HFFc6 (cell line): ENCODE data around the gene KCNC3. TPM values are rescaled to one million over a fixed set of nuclear protein-coding genes. Genes with fewer than 3 reads are reported as not detected.

ENCODE experiments used
- DNase-seq: peaks from one replicate; pipeline ENCODE4 v3.0.0-alpha.2; 2018
- H3K27ac Mint-ChIP-seq: 2 replicates; pipeline ENCODE4 v1.8.0; 2020; ENCODE audit warnings: mild to moderate bottlenecking, mixed read lengths
- H3K27me3 Mint-ChIP-seq: 2 replicates; pipeline ENCODE4 v1.8.0; 2021; ENCODE audit warnings: mild to moderate bottlenecking, moderate library complexity, mixed read lengths; ENCODE audit not compliant: insufficient read depth
- H3K36me3 Mint-ChIP-seq: 2 replicates; pipeline ENCODE4 v1.8.0; 2021; ENCODE audit warnings: low read depth, mixed read lengths
- H3K4me1 Mint-ChIP-seq: 2 replicates; pipeline ENCODE4 v1.8.0; 2020; ENCODE audit warnings: low read depth, mixed read lengths
- H3K4me3 Mint-ChIP-seq: 2 replicates; pipeline ENCODE4 v1.8.0; 2020; ENCODE audit warnings: mild to moderate bottlenecking, moderate library complexity, mixed read lengths
- H3K9me3 Mint-ChIP-seq: 2 replicates; pipeline ENCODE4 v1.8.0; 2020; ENCODE audit warnings: mild to moderate bottlenecking, mixed read lengths
- CTCF ChIP-seq: fragments of 200-600 bp; sonication (generic); IDR thresholded peaks from 2 replicates; pipeline ENCODE4 v1.5.0; 2021; ENCODE audit warnings: antibody characterized with exemption, mild to moderate bottlenecking
- total RNA-seq, 6 experiments: library from RNA; stranded (reverse); fragmentation: NEBNext Ultra II Directional; extraction: Animal tissue kit (Norgen Biotek cat#: 25700); gene quantifications; 2 replicates in 1 of 6; 3 replicates in 5 of 6; pipeline ENCODE4 v1.2.3, GENCODE V29; 2021

The KCNC3 gene
- total RNA-seq, 6 experiments from 2014 or later = not detected

GRCh38 chr19:50264483-50265186, 64.5 kb downstream of the KCNC3 start:
- Mint-ChIP-seq H3K36me3 (no peaks in the 10 kb centered on the region), H3K27me3 (no peaks in the 10 kb centered on the region), H3K4me1 (no peaks in the 10 kb centered on the region), H3K9me3 (no peaks in the 10 kb centered on the region), H3K27ac (no peak overlapping the region), H3K4me3 (no peak overlapping the region)
- no peak for TF ChIP-seq CTCF
- no peak for DNase-seq

GRCh38 chr19:50263176-50263575, 66.0 kb downstream of the KCNC3 start:
- Mint-ChIP-seq H3K36me3 (no peaks in the 10 kb centered on the region), H3K9me3 (no peaks in the 10 kb centered on the region), H3K4me3 (no peak overlapping the region), H3K4me1 (no peaks in the 10 kb centered on the region), H3K27ac (no peak overlapping the region), H3K27me3 (no peaks in the 10 kb centered on the region)
- DNase-seq = no peak
- no peak for TF ChIP-seq CTCF

Other genes starting within 250 kb of the KCNC3 start
- gene IZUMO2, start 166.1 kb downstream of the KCNC3 start, total RNA-seq = not detected
- under 1 TPM in 1 of 6 experiments, not detected in 5; 0.09 TPM for gene MYH14, start 125.8 kb downstream of the KCNC3 start, total RNA-seq
- under 1 TPM in 4 of 6 experiments, not detected in 2; 0.12 to 0.66 (median 0.41) TPM for gene NAPSA, start 36.3 kb upstream of the KCNC3 start, total RNA-seq
- 10 to 100 TPM; 66.6 to 76.0 (median 70.1) TPM for gene NR1H2, start 47.1 kb upstream of the KCNC3 start, total RNA-seq
- gene POLD1, start 55.0 kb upstream of the KCNC3 start, total RNA-seq = 10 to 100 TPM; 21.7 to 37.8 (median 33.7) TPM
- not detected for gene SPIB, start 89.6 kb upstream of the KCNC3 start, total RNA-seq
- gene MYBPC2, start 103.5 kb upstream of the KCNC3 start, total RNA-seq = not detected
- gene EMC10, start 147.1 kb upstream of the KCNC3 start, total RNA-seq = 100 to 1,000 TPM in 2 of 6 experiments, 10 to 100 TPM in 4; 49.1 to 113 (median 55.2) TPM
- gene GARIN5A, start 147.5 kb upstream of the KCNC3 start, total RNA-seq = 1 to 10 TPM in 1 of 6 experiments, under 1 TPM in 4, not detected in 1; 0.16 to 1.5 (median 0.28) TPM
- 10 to 100 TPM; 62.7 to 86.3 (median 72.8) TPM for gene JOSD2, start 181.8 kb upstream of the KCNC3 start, total RNA-seq
- gene ASPDH, start 184.5 kb upstream of the KCNC3 start, total RNA-seq = not detected
- gene LRRC4B, start 239.1 kb upstream of the KCNC3 start, total RNA-seq = under 1 TPM; 0.07 to 0.14 (median 0.08) TPM